ENCODE data around the gene PCAT6.

Gene PCAT6

GRCh38 chr1:202810615-202811295, at the start of gene PCAT6:
TSS of gene PCAT6 (plus strand) at chr1:202810954.
- no peak for TF ChIP-seq CTCF (IDR thresholded peaks at IDR 0.05; ENCODE audit: low read depth, low read length)
- peak; percentile 97 for DNase-seq (ENCODE audit: low read depth, low spot score)
- in situ Hi-C loops (cut with HindIII; ENCODE audit: low sequenced_read_pairs) = no loop called here
- peak within 1 kb of the TSS; percentile 78 for H3K4me3 ChIP-seq (ENCODE audit: low read depth, low read length)

- in situ Hi-C loops (cut with HindIII; ENCODE audit: low sequenced_read_pairs) = no loop called here
- H3K4me3 ChIP-seq (ENCODE audit: low read depth, low read length) = no peak overlapping the region
- no peak for TF ChIP-seq CTCF (IDR thresholded peaks at IDR 0.05; ENCODE audit: low read depth, low read length)
- DNase-seq (ENCODE audit: low read depth, low spot score) = no peak
These were observed 48.7 kb upstream of the PCAT6 start for GRCh38 chr1:202762019-202762418.

DNA sequence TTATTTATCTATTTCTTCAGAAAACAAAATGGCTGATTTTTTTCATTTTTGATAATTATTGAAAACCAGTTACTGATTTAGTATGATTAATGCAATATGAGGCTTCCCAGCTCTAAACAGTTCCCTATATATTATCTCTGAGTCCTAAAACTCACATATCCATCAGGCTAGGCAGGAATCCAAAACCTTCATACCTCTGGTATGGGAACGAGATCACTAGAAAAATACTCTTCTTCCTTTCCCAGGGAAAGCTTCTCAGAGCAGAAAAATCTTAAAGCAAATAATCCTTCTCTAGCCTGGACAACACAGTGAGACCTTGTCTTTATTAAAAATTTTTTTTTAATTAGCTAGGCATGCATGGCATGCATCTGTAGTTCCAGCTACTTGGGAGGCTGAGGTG, 45.0 kb upstream of the PCAT6 start:
- in situ Hi-C loops (cut with HindIII; ENCODE audit: low sequenced_read_pairs) = no loop called here
- DNase-seq (ENCODE audit: low read depth, low spot score) = no peak
- no peak for TF ChIP-seq CTCF (IDR thresholded peaks at IDR 0.05; ENCODE audit: low read depth, low read length)
- H3K4me3 ChIP-seq (ENCODE audit: low read depth, low read length) = no peak overlapping the region

DNA sequence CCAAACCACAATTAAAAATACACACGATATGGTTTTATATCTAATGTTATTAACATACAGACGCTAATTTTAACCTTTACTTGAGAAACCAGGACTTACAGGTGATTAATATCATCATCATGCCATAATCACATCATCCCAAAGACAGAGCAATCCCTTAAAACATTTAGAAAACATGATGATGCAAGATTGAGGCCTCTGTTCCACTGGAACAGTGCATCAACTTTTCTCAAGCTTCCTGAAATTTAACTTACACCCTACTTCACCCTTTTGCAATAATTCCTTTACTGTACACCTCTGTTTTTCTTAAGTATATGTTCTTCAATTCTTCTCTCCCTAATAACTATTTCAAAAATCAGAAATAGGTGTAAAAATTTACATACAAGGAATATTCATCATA, 40.6 kb upstream of the PCAT6 start:
- DNase-seq (ENCODE audit: low read depth, low spot score) = no peak
- H3K4me3 ChIP-seq (ENCODE audit: low read depth, low read length) = no peak overlapping the region
- no peak for TF ChIP-seq CTCF (IDR thresholded peaks at IDR 0.05; ENCODE audit: low read depth, low read length)
- in situ Hi-C loops (cut with HindIII; ENCODE audit: low sequenced_read_pairs) = no loop called here

DNA sequence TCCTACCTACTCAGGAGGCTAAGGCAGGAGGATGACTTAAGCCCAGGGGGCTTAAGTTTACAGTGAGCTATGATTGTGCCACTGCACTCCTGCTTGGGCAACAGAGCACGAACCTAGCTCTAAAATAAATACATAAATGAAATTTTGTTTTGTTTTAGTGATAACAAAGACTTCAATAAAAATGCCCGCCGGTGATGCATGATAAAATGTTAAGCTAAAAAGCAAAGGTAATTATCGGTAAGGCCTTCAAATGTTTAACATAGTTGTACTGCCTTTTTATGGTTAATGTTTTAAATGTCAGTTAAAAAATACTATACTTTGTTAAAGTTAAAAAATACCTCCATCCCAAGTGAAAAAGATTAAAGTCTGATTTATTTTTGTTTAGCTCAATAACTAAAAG, 29.6 kb upstream of the PCAT6 start:
- TF ChIP-seq CTCF (IDR thresholded peaks at IDR 0.05; ENCODE audit: low read depth, low read length) = no peak
- DNase-seq (ENCODE audit: low read depth, low spot score) = no peak
- in situ Hi-C loops (cut with HindIII; ENCODE audit: low sequenced_read_pairs) = no loop called here
- H3K4me3 ChIP-seq (ENCODE audit: low read depth, low read length) = no peak overlapping the region

DNA sequence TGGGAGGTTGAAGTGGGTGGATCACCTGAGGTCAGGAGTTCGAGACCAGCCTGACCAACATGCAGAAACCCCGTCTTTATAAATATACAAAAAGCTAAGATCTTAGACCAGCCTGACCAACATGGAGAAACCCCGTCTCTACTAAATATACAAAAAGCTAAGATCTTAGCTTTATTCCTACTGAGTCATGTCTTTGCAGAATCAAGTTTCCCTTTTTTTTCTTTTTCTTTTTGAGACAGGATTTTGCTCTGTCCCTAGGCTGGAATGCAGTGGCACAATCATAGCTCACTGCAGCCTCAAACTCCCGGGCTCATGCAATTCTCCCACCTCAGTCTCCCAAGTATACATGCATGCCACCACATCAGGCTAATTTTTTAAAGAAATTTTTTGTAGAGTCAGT, 23.9 kb upstream of the PCAT6 start:
- DNase-seq (ENCODE audit: low read depth, low spot score) = no peak
- in situ Hi-C loops (cut with HindIII; ENCODE audit: low sequenced_read_pairs) = no loop called here
- no peak overlapping the region for H3K4me3 ChIP-seq (ENCODE audit: low read depth, low read length)
- TF ChIP-seq CTCF (IDR thresholded peaks at IDR 0.05; ENCODE audit: low read depth, low read length) = no peak
